ENCODE results near the gene LIN7B.
A peak's percentile ranks its signal among the peaks of the same experiment; 100 is the strongest.

LIN7B gene

DNA sequence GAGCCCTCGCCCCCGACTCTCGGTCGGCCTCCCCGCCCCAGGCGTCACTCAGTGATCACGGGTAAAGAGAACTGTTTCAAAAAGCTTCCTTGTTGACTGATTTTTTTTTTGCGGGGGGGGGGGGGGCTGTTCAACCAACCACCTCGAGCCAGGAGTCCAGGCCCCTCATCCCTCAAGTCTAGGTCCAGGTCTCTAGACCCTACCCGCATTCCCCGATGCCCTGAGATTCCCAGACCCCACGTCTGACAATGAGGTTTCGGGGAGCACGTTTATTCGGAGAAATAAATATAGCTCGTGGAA lies 36.7 kb downstream of the LIN7B start:
- Histone ChIP-seq H3K79me2 (no peaks in the 10 kb centered on the region), H3K27me3 (ENCODE audit: control insufficient read depth, insufficient read depth, low read length) (no peaks in the 10 kb centered on the region), H2AFZ (peak overlapping the region; percentile 85), H3K4me1 (peaks cover 6% of the 10 kb centered on the region), H3K27ac (peak overlapping the region; percentile 86), H3K4me2 (ENCODE audit: low read length) (peak overlapping the region; percentile 78), H3K9ac (no peak overlapping the region), H3K9me3 (ENCODE audit: control insufficient read depth, low read length) (no peaks in the 10 kb centered on the region), H3K4me3 (ENCODE audit: low read depth, low read length) (peak overlapping the region; percentile 79), H3K36me3 (ENCODE audit: control insufficient read depth, insufficient read depth, low read length) (no peaks in the 10 kb centered on the region)
- TF ChIP-seq, protein P1, sequence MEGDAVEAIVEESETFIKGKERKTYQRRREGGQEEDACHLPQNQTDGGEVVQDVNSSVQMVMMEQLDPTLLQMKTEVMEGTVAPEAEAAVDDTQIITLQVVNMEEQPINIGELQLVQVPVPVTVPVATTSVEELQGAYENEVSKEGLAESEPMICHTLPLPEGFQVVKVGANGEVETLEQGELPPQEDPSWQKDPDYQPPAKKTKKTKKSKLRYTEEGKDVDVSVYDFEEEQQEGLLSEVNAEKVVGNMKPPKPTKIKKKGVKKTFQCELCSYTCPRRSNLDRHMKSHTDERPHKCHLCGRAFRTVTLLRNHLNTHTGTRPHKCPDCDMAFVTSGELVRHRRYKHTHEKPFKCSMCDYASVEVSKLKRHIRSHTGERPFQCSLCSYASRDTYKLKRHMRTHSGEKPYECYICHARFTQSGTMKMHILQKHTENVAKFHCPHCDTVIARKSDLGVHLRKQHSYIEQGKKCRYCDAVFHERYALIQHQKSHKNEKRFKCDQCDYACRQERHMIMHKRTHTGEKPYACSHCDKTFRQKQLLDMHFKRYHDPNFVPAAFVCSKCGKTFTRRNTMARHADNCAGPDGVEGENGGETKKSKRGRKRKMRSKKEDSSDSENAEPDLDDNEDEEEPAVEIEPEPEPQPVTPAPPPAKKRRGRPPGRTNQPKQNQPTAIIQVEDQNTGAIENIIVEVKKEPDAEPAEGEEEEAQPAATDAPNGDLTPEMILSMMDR (IDR thresholded peaks at IDR 0.05) = no peak

DNA sequence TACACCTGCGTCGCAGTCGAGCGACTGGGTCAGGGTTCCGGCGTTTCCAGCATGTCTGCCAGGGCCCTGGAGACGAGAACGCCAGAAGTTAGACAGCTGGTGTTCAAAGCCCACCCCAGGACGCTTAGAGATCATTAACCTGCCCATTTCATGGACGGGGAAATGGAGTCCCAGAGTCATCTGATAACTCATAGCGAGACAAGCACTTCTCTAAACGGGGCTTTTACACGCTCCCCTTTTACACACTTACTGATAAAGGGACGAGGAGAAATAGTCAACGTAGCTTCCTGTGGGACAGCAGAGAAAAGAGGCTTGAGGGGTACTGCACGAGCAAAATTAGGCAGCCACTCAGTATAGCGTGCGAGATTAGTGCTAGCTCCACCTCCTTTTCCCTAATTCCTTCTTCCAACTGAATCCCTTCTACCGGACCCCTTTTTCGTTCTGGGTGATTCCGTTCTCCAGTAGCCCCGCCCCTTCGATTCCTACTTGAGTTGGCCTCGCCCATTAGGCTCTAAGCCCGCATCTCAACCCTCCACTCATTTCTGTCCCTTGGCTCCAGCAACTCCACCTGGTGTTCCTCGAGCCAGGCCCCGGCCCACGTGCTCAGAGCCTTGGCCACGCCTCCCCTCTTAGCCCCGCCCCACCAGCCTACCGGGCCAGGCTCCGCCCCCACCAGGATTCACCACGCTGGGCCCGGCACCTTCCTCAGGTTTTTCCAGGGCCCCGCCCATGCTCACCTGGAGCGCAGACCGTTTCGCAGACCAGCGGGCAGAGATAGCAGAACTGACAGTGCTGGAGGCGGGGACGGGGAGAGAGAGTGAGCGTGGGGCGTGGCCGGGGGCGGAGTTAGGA lies 37.3 kb downstream of the LIN7B start:
- H3K9me3 ChIP-seq (ENCODE audit: control insufficient read depth, low read length) = no peaks in the 10 kb centered on the region
- TF ChIP-seq, protein P1 (IDR thresholded peaks at IDR 0.05) = no peak
- H3K79me2 ChIP-seq = no peaks in the 10 kb centered on the region
- H3K36me3 ChIP-seq (ENCODE audit: control insufficient read depth, insufficient read depth, low read length) = no peaks in the 10 kb centered on the region
- no peak overlapping the region for H3K9ac ChIP-seq
- peak overlapping the region; percentile 86 for H3K27ac ChIP-seq
- H2AFZ ChIP-seq = no peak overlapping the region
- H3K4me3 ChIP-seq (ENCODE audit: low read depth, low read length) = peak overlapping the region; percentile 79
- H3K27me3 ChIP-seq (ENCODE audit: control insufficient read depth, insufficient read depth, low read length) = no peaks in the 10 kb centered on the region
- peak overlapping the region; percentile 78 for H3K4me2 ChIP-seq (ENCODE audit: low read length)
- H3K4me1 ChIP-seq = peaks cover 3% of the 10 kb centered on the region

DNA sequence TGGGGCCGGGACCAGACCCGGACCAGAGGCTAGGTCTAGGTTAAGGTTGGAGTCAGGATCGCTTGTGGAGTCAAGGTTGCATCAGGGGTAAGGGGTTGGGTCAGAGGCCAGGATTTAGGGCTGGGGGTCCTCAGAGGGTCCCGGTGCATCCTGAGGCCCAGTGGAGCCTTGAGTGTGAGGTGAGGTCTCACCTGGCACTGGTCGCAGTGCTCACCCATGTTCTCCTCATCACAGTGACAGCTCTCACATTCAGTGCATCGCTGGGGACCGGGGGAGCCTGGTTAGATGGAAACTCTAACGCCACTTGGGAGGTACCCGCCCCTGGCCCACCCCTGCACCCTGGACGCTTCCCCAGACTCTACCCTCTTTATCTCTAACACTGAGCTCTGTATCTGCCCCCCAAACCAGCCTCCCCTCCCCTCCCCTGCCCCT lies 38.0 kb downstream of the LIN7B start:
- no peaks in the 10 kb centered on the region for H3K36me3 ChIP-seq (ENCODE audit: control insufficient read depth, insufficient read depth, low read length)
- TF ChIP-seq, protein P1 (IDR thresholded peaks at IDR 0.05) = no peak
- H3K4me3 ChIP-seq (ENCODE audit: low read depth, low read length) = peak overlapping the region; percentile 79
- peaks cover 3% of the 10 kb centered on the region for H3K4me1 ChIP-seq
- peak overlapping the region; percentile 18 for H3K27ac ChIP-seq
- H3K79me2 ChIP-seq = no peaks in the 10 kb centered on the region
- H3K27me3 ChIP-seq (ENCODE audit: control insufficient read depth, insufficient read depth, low read length) = no peaks in the 10 kb centered on the region
- no peaks in the 10 kb centered on the region for H3K9me3 ChIP-seq (ENCODE audit: control insufficient read depth, low read length)
- no peak overlapping the region for H2AFZ ChIP-seq
- H3K9ac ChIP-seq = no peak overlapping the region
- H3K4me2 ChIP-seq (ENCODE audit: low read length) = peak overlapping the region; percentile 78

DNA sequence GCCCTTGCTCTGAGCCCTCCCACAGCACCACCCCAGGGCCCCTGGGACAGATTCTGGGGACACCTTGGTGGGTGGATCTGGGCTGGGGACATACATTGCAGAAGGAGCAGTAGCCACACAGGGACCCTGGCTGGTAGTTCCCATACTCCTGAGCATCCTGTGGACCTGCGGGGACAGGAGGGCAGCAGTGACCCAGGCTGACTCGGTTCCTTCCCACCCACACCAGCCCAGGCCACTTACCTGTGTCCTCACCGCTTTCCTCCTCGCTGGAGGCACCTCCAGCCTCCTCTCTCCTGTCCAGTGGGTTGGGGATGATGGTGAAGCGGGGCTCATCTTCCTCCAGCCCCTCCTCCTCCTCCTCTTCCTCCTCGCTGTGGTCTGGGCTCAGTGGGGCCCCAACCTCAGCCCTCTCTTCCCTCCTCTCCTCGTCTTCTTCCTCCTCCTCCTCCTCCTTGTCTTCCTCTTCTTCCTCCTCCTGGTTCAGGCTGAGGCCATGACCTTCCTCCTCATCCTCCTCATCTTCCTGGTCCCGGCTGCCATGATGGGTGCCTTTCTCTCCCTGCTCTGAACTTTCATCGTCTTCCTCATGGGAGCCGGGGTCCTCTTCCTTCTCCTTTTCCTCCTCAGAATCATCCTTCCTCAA lies 39.1 kb downstream of the LIN7B start:
- Histone ChIP-seq H3K79me2 (no peaks in the 10 kb centered on the region), H3K27me3 (ENCODE audit: control insufficient read depth, insufficient read depth, low read length) (no peaks in the 10 kb centered on the region), H3K9me3 (ENCODE audit: control insufficient read depth, low read length) (no peaks in the 10 kb centered on the region), H3K4me2 (ENCODE audit: low read length) (no peak overlapping the region), H3K27ac (no peak overlapping the region), H3K36me3 (ENCODE audit: control insufficient read depth, insufficient read depth, low read length) (no peaks in the 10 kb centered on the region), H3K4me3 (ENCODE audit: low read depth, low read length) (no peak overlapping the region), H3K4me1 (peaks cover 4% of the 10 kb centered on the region), H3K9ac (no peak overlapping the region), H2AFZ (no peak overlapping the region)
- TF ChIP-seq, protein P1 (IDR thresholded peaks at IDR 0.05) = no peak

All from parathyroid adenoma (tissue), 2 donors.